Mesenchymal stem cell (in vitro differentiated cells and primary cell): ENCODE measurements around the gene ZGRF1.
"Not testable (repeated sequence)": the region's sequence is repeated elsewhere in the genome, so short reads cannot be mapped to it uniquely, and the experiment has no call there.

Experiments used
- DNase-seq: peaks from one replicate; pipeline ENCODE4 v3.0.0-alpha.2; 2013
- H2AFZ ChIP-seq: one replicate; pipeline ENCODE4 v1.6.1; 2013; ENCODE audit warnings: low read depth, mild to moderate bottlenecking, control low read depth, inconsistent platforms, low read length, moderate library complexity
- H2AK5ac ChIP-seq: 2 replicates; pipeline ENCODE4 v1.6.1; 2013; ENCODE audit warnings: low read length, moderate library complexity, mild to moderate bottlenecking, inconsistent platforms; ENCODE audit not compliant: severe bottlenecking
- H2BK120ac ChIP-seq: one replicate; pipeline ENCODE4 v1.6.1; 2013; ENCODE audit warnings: low read depth, mild to moderate bottlenecking, inconsistent platforms, low read length, moderate library complexity
- H2BK12ac ChIP-seq, 2 experiments: one replicate each; pipeline ENCODE4 v1.6.1; 2013; ENCODE audit warnings: inconsistent platforms in 2 of 2, low read length in 2 of 2, mild to moderate bottlenecking in 2 of 2, moderate library complexity in 2 of 2, control low read depth in 1 of 2
- H2BK15ac ChIP-seq: one replicate; pipeline ENCODE4 v1.6.1; 2013; ENCODE audit warnings: mild to moderate bottlenecking, low read depth, inconsistent platforms; ENCODE audit not compliant: poor library complexity, severe bottlenecking
- H2BK5ac ChIP-seq: 2 replicates; pipeline ENCODE4 v1.6.1; 2013; ENCODE audit warnings: low read depth, mild to moderate bottlenecking, low read length, control low read depth, inconsistent platforms; ENCODE audit not compliant: poor library complexity, severe bottlenecking
- H3K14ac ChIP-seq, 2 experiments: one replicate each; pipeline ENCODE4 v1.6.1; 2013; ENCODE audit warnings: inconsistent platforms in 2 of 2, low read length in 2 of 2, control low read depth in 1 of 2, mild to moderate bottlenecking in 1 of 2, moderate library complexity in 1 of 2
- H3K18ac ChIP-seq, 2 experiments: one replicate each; pipeline ENCODE4 v1.6.1; 2013; ENCODE audit warnings: inconsistent platforms in 2 of 2, low read length in 2 of 2, control low read depth in 1 of 2, low read depth in 1 of 2, mild to moderate bottlenecking in 1 of 2
- H3K23ac ChIP-seq, 2 experiments: one replicate each; pipeline ENCODE4 v1.6.1; 2013; ENCODE audit warnings: inconsistent platforms in 2 of 2, low read length in 2 of 2, mild to moderate bottlenecking in 2 of 2, moderate library complexity in 2 of 2, control low read depth in 1 of 2
- H3K27ac ChIP-seq: 2 replicates; pipeline ENCODE4 v1.5.1; 2013; ENCODE audit warnings: mild to moderate bottlenecking, moderate library complexity, low read length, control low read depth, inconsistent platforms; ENCODE audit not compliant: poor library complexity, severe bottlenecking
- H3K27me3 ChIP-seq, 2 experiments: 2 replicates each; pipeline versions ENCODE4 v1.6.1 to v1.7.0; 2013; ENCODE audit warnings: low read length in 2 of 2, mild to moderate bottlenecking in 2 of 2, moderate library complexity in 2 of 2, control low read depth in 1 of 2, inconsistent platforms in 1 of 2; ENCODE audit not compliant: control insufficient read depth in 1 of 2, insufficient read depth in 1 of 2
- H3K36me3 ChIP-seq, 2 experiments: 2 replicates each; pipeline versions ENCODE4 v1.6.1 to v1.7.0; 2013; ENCODE audit warnings: low read length in 2 of 2, control low read depth in 1 of 2, inconsistent platforms in 1 of 2, low read depth in 1 of 2, mild to moderate bottlenecking in 1 of 2; ENCODE audit not compliant: insufficient read depth in 2 of 2, control insufficient read depth in 1 of 2
- H3K4ac ChIP-seq, 2 experiments: one replicate each; pipeline ENCODE4 v1.6.1; 2013; ENCODE audit warnings: inconsistent platforms in 2 of 2, low read length in 2 of 2, mild to moderate bottlenecking in 2 of 2, moderate library complexity in 2 of 2, control low read depth in 1 of 2, low read depth in 1 of 2
- H3K4me1 ChIP-seq: 2 replicates; pipeline ENCODE4 v1.6.1; 2013; ENCODE audit warnings: low read depth, low read length, control low read depth; ENCODE audit not compliant: control insufficient read depth, insufficient read depth
- H3K4me2 ChIP-seq: 2 replicates; pipeline ENCODE4 v1.6.1; 2013; ENCODE audit warnings: low read length, mild to moderate bottlenecking, inconsistent platforms; ENCODE audit not compliant: poor library complexity, severe bottlenecking
- H3K4me3 ChIP-seq, 2 experiments: 2 replicates each; pipeline versions ENCODE4 v1.5.1 to v1.7.0; 2013; ENCODE audit warnings: low read length in 2 of 2, mild to moderate bottlenecking in 2 of 2, control low read depth in 1 of 2, low read depth in 1 of 2; ENCODE audit not compliant: insufficient read depth in 1 of 2
- H3K79me1 ChIP-seq: replicated peaks from 2 replicates; pipeline ENCODE4 v1.6.1; 2013; ENCODE audit warnings: mild to moderate bottlenecking, control low read depth, low read length, inconsistent platforms; ENCODE audit not compliant: poor library complexity, severe bottlenecking
- H3K9ac ChIP-seq: 2 replicates; pipeline ENCODE4 v1.7.0; 2013; ENCODE audit warnings: mild to moderate bottlenecking, low read length, moderate library complexity
- H3K9me3 ChIP-seq: 2 replicates; pipeline ENCODE4 v1.7.0; 2013; ENCODE audit warnings: mild to moderate bottlenecking, low read length; ENCODE audit not compliant: control insufficient read depth
- H4K8ac ChIP-seq: one replicate; pipeline ENCODE4 v1.6.1; 2013; ENCODE audit warnings: inconsistent platforms, mild to moderate bottlenecking, low read length, moderate library complexity
- H4K91ac ChIP-seq: one replicate; pipeline ENCODE4 v1.6.1; 2013; ENCODE audit warnings: mild to moderate bottlenecking, low read length, inconsistent platforms
- WGBS: methylation state at CpG from one replicate; pipeline ENCODE4 v1.1.7; 2013; ENCODE audit warnings: mixed read lengths; 5-methylcytosine and 5-hydroxymethylcytosine counted together

The ZGRF1 gene

GRCh38 chr4:112646632-112647537 is 10.2 kb upstream of the ZGRF1 start:
- H2AFZ ChIP-seq: no peak overlapping the region
- H3K36me3 ChIP-seq: peaks cover 7 to 83% of the 10 kb centered on the region in 2 experiments
- no peak overlapping the region for H3K4me2 ChIP-seq
- H3K9ac ChIP-seq: no peak overlapping the region
- no peak overlapping the region for H3K4ac ChIP-seq
- DNase-seq: no peak
- no peak overlapping the region for H2BK120ac ChIP-seq
- no peak overlapping the region for H2BK12ac ChIP-seq
- no peak overlapping the region for H3K18ac ChIP-seq
- H3K23ac ChIP-seq: no peak overlapping the region
- no peak overlapping the region for H3K27ac ChIP-seq
- peaks cover 12% of the 10 kb centered on the region for H3K79me1 ChIP-seq
- H2AK5ac ChIP-seq: no peak overlapping the region
- H3K14ac ChIP-seq: no peak overlapping the region
- H4K91ac ChIP-seq: no peak overlapping the region
- H3K27me3 ChIP-seq: no peaks in the 10 kb centered on the region
- H3K4me1 ChIP-seq: no peaks in the 10 kb centered on the region
- no peak overlapping the region for H4K8ac ChIP-seq
- H2BK5ac ChIP-seq: no peak overlapping the region
- 64% methylated on average over 2 of the region's 6 CpGs for WGBS
- H3K9me3 ChIP-seq: no peaks in the 10 kb centered on the region
- H2BK15ac ChIP-seq: no peak overlapping the region
- H3K4me3 ChIP-seq: no peak overlapping the region

- no peak overlapping the region for H2AK5ac ChIP-seq
- H4K91ac ChIP-seq: no peak overlapping the region
- H2BK12ac ChIP-seq: no peak overlapping the region
- H3K9me3 ChIP-seq: no peaks in the 10 kb centered on the region
- H3K4me2 ChIP-seq: no peak overlapping the region
- H3K27ac ChIP-seq: no peak overlapping the region
- H3K18ac ChIP-seq: no peak overlapping the region
- no peak overlapping the region for H2AFZ ChIP-seq
- H3K4me3 ChIP-seq: no peak overlapping the region
- no peak overlapping the region for H3K14ac ChIP-seq
- H2BK15ac ChIP-seq: no peak overlapping the region
- no peak overlapping the region for H2BK5ac ChIP-seq
- no peaks in the 10 kb centered on the region for H3K27me3 ChIP-seq
- H2BK120ac ChIP-seq: no peak overlapping the region
- no peak overlapping the region for H3K23ac ChIP-seq
- H3K79me1 ChIP-seq: peaks cover 16% of the 10 kb centered on the region
- 56% methylated on average over 3 of the region's 8 CpGs for WGBS
- no peaks in the 10 kb centered on the region for H3K4me1 ChIP-seq
- no peak overlapping the region for H3K9ac ChIP-seq
- H3K4ac ChIP-seq: no peak overlapping the region
- DNase-seq: no peak
- H4K8ac ChIP-seq: no peak overlapping the region
- H3K36me3 ChIP-seq: peaks cover 7 to 74% of the 10 kb centered on the region in 2 experiments
Measured at GRCh38 chr4:112645541-112646329, 9.0 kb upstream of the ZGRF1 start.

- not testable (repeated sequence) for H3K27me3 ChIP-seq, H3K4me1 ChIP-seq, DNase-seq, H3K27ac ChIP-seq, H3K9me3 ChIP-seq, H2BK5ac ChIP-seq, H3K4me3 ChIP-seq, H3K23ac ChIP-seq, H3K4me2 ChIP-seq, H3K4ac ChIP-seq, H3K18ac ChIP-seq, H2AK5ac ChIP-seq, H3K14ac ChIP-seq, H2BK12ac ChIP-seq, H3K9ac ChIP-seq, H4K91ac ChIP-seq, H4K8ac ChIP-seq, H2BK15ac ChIP-seq, H2AFZ ChIP-seq, H2BK120ac ChIP-seq
- Histone ChIP-seq H3K36me3 (peaks cover 5 to 67% of the 10 kb centered on the region in 2 experiments), H3K79me1 (peaks cover 21% of the 10 kb centered on the region)
- WGBS: 95% methylated on average over 6 of the region's 10 CpGs
Measured at GRCh38 chr4:112644595-112645535, 8.2 kb upstream of the ZGRF1 start.
